Activated CD4-positive, alpha-beta T cell treated with anti-CD3 and anti-CD28 coated beads, Interleukin-2, amount 50 U/mL, for 1 hour (primary cell): Measurements from ENCODE around the gene PROCR.
"Not testable (repeated sequence)": the region's sequence is repeated elsewhere in the genome, so short reads cannot be mapped to it uniquely, and the experiment has no call there.

ENCODE experiments used
- DNase-seq: peaks from one replicate; pipeline ENCODE4 v3.0.0-alpha.2; 2020

Gene PROCR

GRCh38 chr20:35193031-35193791 is 21.3 kb downstream of the PROCR start:
- not testable (repeated sequence) for DNase-seq

GRCh38 chr20:35196313-35196712 is 24.4 kb downstream of the PROCR start:
- no peak for DNase-seq

- DNase-seq = no peak
Measured at GRCh38 chr20:35199740-35200139, 27.9 kb downstream of the PROCR start.

- DNase-seq = no peak
Measured at GRCh38 chr20:35200267-35200666, 28.4 kb downstream of the PROCR start.

- DNase-seq = not testable (repeated sequence)
Measured at GRCh38 chr20:35201467-35201866, 29.6 kb downstream of the PROCR start.

GRCh38 chr20:35206802-35207201 is 34.9 kb downstream of the PROCR start:
- DNase-seq = no peak

GRCh38 chr20:35207950-35208611 is 36.2 kb downstream of the PROCR start:
- DNase-seq = peak; percentile 74

- no peak for DNase-seq
Measured at GRCh38 chr20:35215066-35215956, 43.4 kb downstream of the PROCR start.

GRCh38 chr20:35216541-35216940 is 44.7 kb downstream of the PROCR start:
- no peak for DNase-seq

- DNase-seq = no peak
Measured at GRCh38 chr20:35223941-35224340, 52.1 kb downstream of the PROCR start.

- DNase-seq = no peak
Measured at GRCh38 chr20:35224536-35224935, 52.7 kb downstream of the PROCR start.

GRCh38 chr20:35225319-35226125 is 53.6 kb downstream of the PROCR start:
- DNase-seq = no peak

GRCh38 chr20:35226126-35226883 is 54.4 kb downstream of the PROCR start, which contains the start of gene MMP24:
TSS of gene MMP24 (plus strand) at chr20:35226690. CDS start at chr20:35226739, 49 bp downstream.
- DNase-seq = no peak
